ENCODE data around the gene HYAL1.

The HYAL1 gene

GRCh38 chr3:50302095-50303012 lies 1.0 kb downstream of the HYAL1 start:
- TF ChIP-seq CTCF (IDR thresholded peaks at IDR 0.05; ENCODE audit: insufficient read depth, low read depth, low read length, missing control alignments), result no peak
- no peak for DNase-seq (ENCODE audit: low read depth)
- no peak overlapping the region for H3K4me3 ChIP-seq (ENCODE audit: low read length)

- DNase-seq (ENCODE audit: low read depth), result no peak
- no peak overlapping the region for H3K4me3 ChIP-seq (ENCODE audit: low read length)
- no peak for TF ChIP-seq CTCF (IDR thresholded peaks at IDR 0.05; ENCODE audit: insufficient read depth, low read depth, low read length, missing control alignments)
Measured at GRCh38 chr3:50300681-50301254, 2.6 kb downstream of the HYAL1 start.

GRCh38 chr3:50299929-50300680 lies 3.3 kb downstream of the HYAL1 start:
- peak; percentile 92 for DNase-seq (ENCODE audit: low read depth)
- no peak for TF ChIP-seq CTCF (IDR thresholded peaks at IDR 0.05; ENCODE audit: insufficient read depth, low read depth, low read length, missing control alignments)
- peak overlapping the region; percentile 39 for H3K4me3 ChIP-seq (ENCODE audit: low read length)

- TF ChIP-seq CTCF (IDR thresholded peaks at IDR 0.05; ENCODE audit: insufficient read depth, low read depth, low read length, missing control alignments), result no peak
- H3K4me3 ChIP-seq (ENCODE audit: low read length), result peak overlapping the region; percentile 39
- DNase-seq (ENCODE audit: low read depth), result no peak
Measured at GRCh38 chr3:50299638-50299928, 3.8 kb downstream of the HYAL1 start.

GRCh38 chr3:50298836-50299637 lies 4.3 kb downstream of the HYAL1 start, which contains the start of the genes HYAL3 and NAA80:
TSS of gene HYAL3 (minus strand) at chr3:50299405. CDS start at chr3:50295602, 3,803 bp downstream.
TSS of gene NAA80 (minus strand) at chr3:50299405. CDS start at chr3:50297463, 1,942 bp downstream.
- peak within 1 kb of the TSS; percentile 92 for H3K4me3 ChIP-seq (ENCODE audit: low read length)
- peak; percentile 30 for TF ChIP-seq CTCF (IDR thresholded peaks at IDR 0.05; ENCODE audit: insufficient read depth, low read depth, low read length, missing control alignments)
- peak; percentile 100 for DNase-seq (ENCODE audit: low read depth)

All from epithelial cell of esophagus (primary cell).